GM19372 (cell line): ENCODE measurements around the gene HS6ST1.

Source experiments
- ATAC-seq: cut with Tn5 transposase; IDR thresholded peaks from one replicate; pipeline ENCODE4 v1.9.1; 2021; ENCODE audit warnings: mild to moderate bottlenecking, low read depth, moderate library complexity; ENCODE audit not compliant: unreplicated experiment

HS6ST1 gene

GRCh38 chr2:128301021-128301420, 17.6 kb downstream of the HS6ST1 start:
- ATAC-seq, result no peak

- ATAC-seq, result no peak
Observed at GRCh38 chr2:128300151-128301020, 18.3 kb downstream of the HS6ST1 start.

DNA sequence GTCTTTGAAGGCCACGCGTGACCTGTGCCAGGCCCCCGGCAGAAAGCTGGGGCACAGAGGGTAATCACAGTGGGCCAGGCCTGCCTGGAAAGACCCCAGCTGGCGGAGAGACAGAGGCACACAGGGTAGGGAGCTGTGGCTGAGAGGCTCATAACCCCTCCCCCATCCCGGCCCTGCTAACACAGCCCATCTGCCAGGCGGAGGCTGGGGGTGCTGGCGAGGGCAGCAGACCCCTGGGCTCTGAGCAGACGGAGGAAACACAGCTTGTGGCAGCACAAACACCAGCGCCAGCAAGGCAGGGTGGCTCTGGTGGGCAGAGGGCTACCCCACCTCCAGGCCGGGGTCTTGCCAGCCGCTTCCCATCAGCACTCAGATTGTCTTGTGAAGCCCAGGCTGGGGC, 19.0 kb downstream of the HS6ST1 start:
- no peak for ATAC-seq

DNA sequence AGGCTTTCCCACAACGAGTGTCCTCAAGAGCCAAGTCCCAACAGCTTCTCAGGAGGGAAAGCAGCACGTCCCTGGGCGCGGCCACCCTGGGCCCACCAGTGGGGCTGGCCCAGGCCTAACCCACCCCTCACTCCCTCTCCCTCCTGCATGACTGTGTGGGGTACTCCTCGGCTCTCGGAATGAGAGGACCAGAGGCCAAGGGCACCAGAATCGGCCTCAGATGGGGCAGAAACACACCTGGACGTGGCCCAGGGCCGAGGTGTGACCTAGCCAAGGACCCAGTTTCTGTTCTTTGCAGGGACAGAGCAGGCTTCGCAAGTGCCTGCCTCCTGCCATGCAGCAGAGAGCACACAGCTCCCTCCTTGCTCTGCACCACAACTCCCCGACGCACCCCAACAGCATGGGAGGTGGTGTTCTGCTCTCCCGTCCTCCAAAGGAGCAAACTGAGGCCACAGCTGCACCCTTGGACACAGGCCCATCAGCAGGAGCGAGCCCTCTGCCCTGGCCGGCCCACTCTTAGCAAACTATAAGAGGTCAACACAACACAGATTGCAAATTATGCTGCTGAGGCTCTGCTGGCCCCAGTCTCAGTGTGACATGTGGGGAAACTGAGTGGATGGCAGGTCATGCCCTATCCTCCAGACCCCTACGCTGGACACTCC, 19.7 kb downstream of the HS6ST1 start:
- ATAC-seq, result no peak

- no peak for ATAC-seq
Observed at GRCh38 chr2:128298286-128298685, 20.4 kb downstream of the HS6ST1 start.

DNA sequence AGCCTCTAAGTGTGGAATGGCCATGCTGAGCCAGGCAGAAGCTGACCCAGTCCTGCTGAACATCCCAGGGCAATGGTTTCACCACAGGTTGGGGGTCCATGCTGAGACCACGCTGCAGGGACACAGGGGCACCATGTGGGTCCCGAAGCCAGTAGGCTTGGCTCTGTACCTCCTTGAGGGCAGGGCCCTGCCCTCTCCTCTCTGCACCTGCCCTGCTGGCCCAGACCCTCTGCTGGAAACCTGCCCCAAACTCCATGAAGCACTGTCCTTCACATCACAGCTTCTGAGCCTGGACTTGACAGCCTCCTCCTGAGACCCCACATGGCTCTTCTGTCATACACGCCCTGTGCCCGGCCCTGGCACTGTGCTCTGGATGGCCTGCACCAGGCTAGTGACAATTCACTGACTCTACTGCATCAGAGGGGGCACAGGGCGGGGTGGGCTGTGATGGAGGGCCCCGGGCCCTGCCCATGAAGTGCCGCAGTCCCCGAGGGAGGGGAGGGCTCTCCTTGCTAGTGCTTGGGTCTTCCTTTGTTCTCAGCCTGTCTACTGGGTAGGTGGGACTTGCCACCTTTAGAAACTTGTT, 24.7 kb downstream of the HS6ST1 start:
- ATAC-seq, result no peak

- ATAC-seq, result no peak
Observed at GRCh38 chr2:128293426-128293755, 25.3 kb downstream of the HS6ST1 start.

DNA sequence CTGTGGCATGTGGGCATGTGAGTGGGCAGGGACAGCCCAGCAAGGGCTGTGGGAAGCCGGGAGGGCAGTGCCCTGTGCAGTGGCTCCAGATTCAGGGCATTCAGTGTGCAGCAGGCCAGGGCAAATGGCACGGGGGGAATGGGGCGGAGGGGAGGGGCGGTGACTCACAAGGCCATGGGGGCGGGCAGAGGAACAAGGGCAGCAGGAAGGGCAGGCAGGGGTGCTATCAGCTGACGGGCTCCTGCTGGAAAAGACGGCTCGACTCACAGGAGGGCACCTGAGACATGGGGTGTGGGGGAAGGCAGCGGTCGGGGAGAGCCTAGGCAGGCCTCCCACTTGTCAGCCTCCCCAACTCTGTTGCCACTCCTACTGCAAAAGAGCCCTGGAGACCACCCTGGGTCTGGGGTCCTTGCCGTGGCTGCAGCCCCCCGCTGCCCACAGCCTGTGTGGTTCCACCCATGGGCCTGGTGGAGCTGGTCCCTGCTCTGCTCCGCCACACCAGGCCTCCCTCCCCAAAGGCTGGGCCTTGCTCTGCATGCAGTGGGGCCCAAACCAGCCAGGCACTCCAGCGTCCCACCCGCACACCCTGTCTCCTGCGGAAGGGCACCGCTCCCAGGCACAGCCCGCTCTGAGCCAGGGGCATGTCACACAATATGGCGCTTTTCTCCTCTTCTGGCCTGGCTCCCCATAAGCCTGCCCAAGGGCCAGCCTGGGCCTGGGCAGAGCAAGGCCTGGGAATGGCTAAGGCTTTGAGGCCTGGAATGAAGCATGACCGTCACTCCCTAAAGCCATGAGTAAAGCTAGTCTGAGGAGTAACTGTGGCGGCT, 25.9 kb downstream of the HS6ST1 start:
- ATAC-seq, result no peak

- ATAC-seq, result no peak
Observed at GRCh38 chr2:128291844-128292598, 26.6 kb downstream of the HS6ST1 start.

GRCh38 chr2:128291161-128291843, 27.4 kb downstream of the HS6ST1 start:
- no peak for ATAC-seq

DNA sequence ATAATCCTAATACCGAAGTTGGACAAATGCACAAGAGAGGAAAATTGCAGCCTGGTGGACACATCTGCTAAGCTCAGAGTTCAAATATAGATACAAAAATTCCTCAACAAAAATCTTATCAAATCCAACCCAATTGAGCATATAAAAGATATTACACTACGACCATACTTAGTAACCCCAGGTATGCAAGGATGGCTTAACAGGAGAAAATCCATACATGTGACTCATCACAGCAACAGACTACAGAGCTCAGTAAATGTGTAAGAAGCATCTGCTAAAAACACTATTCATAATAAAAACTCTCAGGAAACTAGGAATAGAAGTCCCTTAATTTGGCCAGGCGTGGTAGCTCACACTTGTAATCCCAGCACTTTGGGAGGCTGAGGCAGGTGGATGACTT, 28.3 kb downstream of the HS6ST1 start:
- ATAC-seq, result no peak

DNA sequence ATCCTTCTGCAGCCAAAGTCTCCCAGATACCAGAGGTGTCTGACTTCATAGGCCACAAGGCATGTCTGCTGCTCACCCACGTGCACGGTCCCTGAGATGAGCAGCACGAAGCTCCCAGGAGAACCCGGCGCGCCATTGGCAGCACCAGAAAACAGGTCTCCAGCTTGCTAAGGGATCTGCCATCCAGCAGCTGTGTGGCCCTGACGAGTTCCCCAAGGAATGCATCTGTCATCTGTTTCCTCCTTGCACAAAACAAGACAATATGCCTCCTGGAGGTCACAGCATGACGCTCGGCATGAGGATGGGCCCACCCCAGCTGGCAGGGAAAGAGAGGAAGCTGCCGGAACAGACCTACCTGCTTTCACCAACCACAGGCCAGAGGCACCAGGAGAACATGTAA, 29.2 kb downstream of the HS6ST1 start:
- no peak for ATAC-seq

DNA sequence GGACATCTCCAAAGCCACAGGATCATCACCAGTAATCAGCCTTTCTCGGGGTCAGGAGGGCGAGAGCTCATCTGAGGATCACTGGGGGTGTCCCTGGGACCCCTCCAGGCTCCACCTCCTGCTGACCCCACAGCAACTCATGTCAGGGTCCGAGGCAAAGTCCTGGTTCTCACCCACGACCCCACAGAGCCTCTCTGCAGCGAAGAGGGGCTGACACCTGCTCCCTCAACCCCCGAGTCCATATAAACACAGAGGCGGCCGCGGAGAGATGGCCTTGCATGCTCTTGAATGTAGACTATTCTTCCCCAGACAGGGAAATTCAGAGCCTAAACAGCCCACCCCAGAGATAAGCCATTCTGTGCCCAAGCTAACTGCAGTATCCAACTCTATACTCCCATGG, 29.9 kb downstream of the HS6ST1 start:
- ATAC-seq, result no peak

DNA sequence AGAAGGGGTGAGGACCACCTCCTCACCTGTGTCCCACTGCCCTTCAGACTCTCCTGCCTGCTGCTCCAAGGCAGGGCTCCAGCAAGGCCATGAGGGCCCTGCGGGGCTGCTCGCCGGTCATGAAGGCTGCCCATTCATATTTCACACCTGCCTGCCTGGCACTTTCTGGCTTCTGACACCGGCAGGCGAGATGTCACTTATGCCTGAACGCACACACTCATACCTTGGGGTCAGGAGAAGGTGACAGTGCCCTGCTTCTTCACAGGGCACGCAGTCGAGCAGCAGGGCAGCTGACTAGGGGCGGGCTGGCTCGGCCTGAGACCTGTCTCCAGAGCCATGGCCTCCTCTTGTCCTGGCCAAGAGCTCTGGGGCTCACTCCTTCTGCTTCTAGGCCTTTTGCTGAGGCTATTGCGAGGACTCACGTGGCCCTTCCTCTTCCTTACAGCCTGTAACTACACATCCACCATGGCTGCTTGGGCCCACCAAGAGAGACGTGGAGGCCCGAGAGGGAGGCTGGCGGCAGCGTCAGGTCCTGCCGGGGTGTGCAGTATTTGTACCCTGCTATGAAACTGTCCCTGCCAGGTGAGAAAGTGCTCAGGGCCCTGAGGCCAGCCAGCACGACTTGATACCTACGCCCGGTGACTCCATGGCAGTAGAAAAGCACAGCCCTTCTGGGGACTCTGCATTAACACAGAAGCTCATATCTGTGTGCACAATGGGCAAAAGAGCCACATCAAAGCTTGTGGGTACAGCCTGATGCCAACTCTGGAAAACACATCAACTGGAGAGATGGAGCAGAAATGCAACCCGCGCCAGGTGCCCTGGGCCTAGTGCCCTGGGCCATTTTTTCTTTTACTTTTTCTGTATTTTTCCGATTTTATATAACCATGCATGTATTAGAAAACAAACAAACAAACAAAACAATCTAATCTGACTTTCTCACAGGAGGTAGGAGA, 30.6 kb downstream of the HS6ST1 start:
- no peak for ATAC-seq

GRCh38 chr2:128286905-128287779, 31.5 kb downstream of the HS6ST1 start:
- no peak for ATAC-seq

- no peak for ATAC-seq
Observed at GRCh38 chr2:128286011-128286721, 32.5 kb downstream of the HS6ST1 start.

DNA sequence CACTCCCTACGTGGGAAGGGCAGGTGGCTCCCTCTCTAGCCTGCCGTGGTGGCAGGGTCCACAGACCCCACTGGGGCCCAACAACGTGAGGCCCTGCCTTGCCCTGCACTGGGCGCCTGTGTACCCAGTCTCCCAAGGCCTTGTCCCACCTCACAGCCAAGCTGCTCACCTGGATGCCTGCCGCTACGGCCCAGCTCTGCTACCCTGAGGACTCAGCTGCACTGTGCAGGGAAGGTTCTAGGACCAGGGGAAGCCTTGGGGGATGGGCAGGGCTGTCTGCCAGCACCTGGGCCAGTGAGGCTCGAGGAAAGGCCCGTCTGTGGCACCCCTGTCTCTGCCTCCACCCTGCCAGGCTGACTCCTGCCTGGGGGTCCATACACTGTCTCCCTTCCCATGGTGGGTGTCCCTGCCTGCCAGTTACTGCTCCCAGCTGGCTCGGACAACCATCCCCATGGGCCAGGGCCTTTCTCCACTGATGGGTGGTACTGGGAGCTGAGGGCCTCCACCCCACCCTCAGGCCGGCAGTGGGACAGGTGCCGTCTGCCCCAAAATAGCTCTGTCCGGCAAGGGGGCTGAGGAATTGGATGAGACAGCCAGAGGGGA, 33.2 kb downstream of the HS6ST1 start:
- no peak for ATAC-seq
